ENCODE measurements around the gene UBE2V1. TPM values are rescaled to one million over a fixed set of nuclear protein-coding genes. Genes with fewer than 3 reads are reported as not detected.

Gene UBE2V1
- total and polyA plus RNA-seq, 7 donors = 55.0 to 117 (median 80.4) TPM

- H3K4me1 ChIP-seq = peaks cover 0 to 65% (median 52%) of the 10 kb centered on the region in 4 donors
- no peak for DNase-seq
- peak overlapping the region in 2 of 4 donors; percentile 22 to 81 for H3K27ac ChIP-seq
Measured at GRCh38 chr20:50089787-50090177, 23.2 kb downstream of the UBE2V1 start.

GRCh38 chr20:50089140-50089786 is 23.7 kb downstream of the UBE2V1 start:
- H3K4me3 ChIP-seq = no peak overlapping the region
- peaks cover 0 to 65% (median 52%) of the 10 kb centered on the region in 4 donors for H3K4me1 ChIP-seq
- intact Hi-C loops (cut with DNase I) = no loop called here
- H3K9me3 ChIP-seq = no peaks in the 10 kb centered on the region
- no peaks in the 10 kb centered on the region for H3K27me3 ChIP-seq
- H3K36me3 ChIP-seq = peaks cover 0 to 15% (median under 1%) of the 10 kb centered on the region in 4 donors
- no peak for DNase-seq
- WGBS, 2 donors = 86 to 89% methylated on average over 5 of the region's 5 CpGs
- TF ChIP-seq EP300 (IDR thresholded peaks at IDR 0.05) (no peak), POLR2AphosphoS5 (IDR thresholded peaks at IDR 0.05) (no peak), CTCF (IDR thresholded peaks at IDR 0.05) (no peak), POLR2A (IDR thresholded peaks at IDR 0.05) (no peak)
- H3K27ac ChIP-seq = peak overlapping the region in 2 of 4 donors; percentile 22 to 65

More at GRCh38 chr20:50089787-50090177, 23.2 kb downstream of the UBE2V1 start:
- peaks cover 0 to 20% (median 5%) of the 10 kb centered on the region in 4 donors for H3K36me3 ChIP-seq
- no peaks in the 10 kb centered on the region for H3K9me3 ChIP-seq
- WGBS, 2 donors = 87% methylated on average over 2 of the region's 2 CpGs
- TF ChIP-seq CTCF (IDR thresholded peaks at IDR 0.05) (no peak), POLR2AphosphoS5 (IDR thresholded peaks at IDR 0.05) (no peak), POLR2A (IDR thresholded peaks at IDR 0.05) (no peak), EP300 (IDR thresholded peaks at IDR 0.05) (no peak)
- H3K27me3 ChIP-seq = no peaks in the 10 kb centered on the region
- H3K4me3 ChIP-seq = no peak overlapping the region
- intact Hi-C loops (cut with DNase I) = no loop called here

- TF ChIP-seq EP300 (IDR thresholded peaks at IDR 0.05) (no peak), CTCF (IDR thresholded peaks at IDR 0.05) (no peak)
- H3K9me3 ChIP-seq = no peaks in the 10 kb centered on the region
- intact Hi-C loops (cut with DNase I) = no loop called here
- H3K4me1 ChIP-seq = peaks cover 0 to 61% (median 47%) of the 10 kb centered on the region in 4 donors
- WGBS, 2 donors = 53 to 75% methylated on average over 2 of the region's 2 CpGs
- peak overlapping the region in 3 of 4 donors; percentile 19 to 65 (median 63) for H3K27ac ChIP-seq
- H3K4me3 ChIP-seq = no peak overlapping the region
- no peak for DNase-seq
- H3K27me3 ChIP-seq = no peaks in the 10 kb centered on the region
- peaks cover 0 to 16% (median 1%) of the 10 kb centered on the region in 4 donors for H3K36me3 ChIP-seq
Measured at GRCh38 chr20:50088022-50088421, 24.9 kb downstream of the UBE2V1 start.

GRCh38 chr20:50085481-50086365 is 27.2 kb downstream of the UBE2V1 start:
- peaks cover 0 to 45% (median 32%) of the 10 kb centered on the region in 4 donors for H3K4me1 ChIP-seq
- H3K27ac ChIP-seq = peak overlapping the region; percentile 2 to 65 (median 63)
- WGBS, 2 donors = 2 to 6% methylated on average over 10 of the region's 10 CpGs
- H3K9me3 ChIP-seq = no peaks in the 10 kb centered on the region
- peaks cover 0 to 37% (median 10%) of the 10 kb centered on the region in 4 donors for H3K36me3 ChIP-seq
- H3K4me3 ChIP-seq = peak overlapping the region in 3 of 4 donors; percentile 4 to 22 (median 20)
- intact Hi-C loops (cut with DNase I) = no loop called here
- TF ChIP-seq POLR2A (IDR thresholded peaks at IDR 0.05) = no peak
- TF ChIP-seq CTCF (IDR thresholded peaks at IDR 0.05) = peak; percentile 52 to 83 (median 68)
- DNase-seq = no peak
- H3K27me3 ChIP-seq = no peaks in the 10 kb centered on the region
